HepG2 (cell line): ENCODE measurements around the gene GSPT1. TPM values are rescaled to one million over a fixed set of nuclear protein-coding genes. Genes with fewer than 3 reads are reported as not detected.

Experiments
- AGO2 ChIP-seq: fragments of 200-400 bp; formaldehyde crosslinking; optimal IDR thresholded peaks from 2 replicates; pipeline ENCODE3; 2017; ENCODE audit warnings: mild to moderate bottlenecking, low read depth, low read length, moderate library complexity
- MBD4 ChIP-seq: IDR thresholded peaks from 2 replicates; pipeline ENCODE4 v1.6.1; 2012; ENCODE audit warnings: low read length, inconsistent platforms, borderline replicate concordance
- NFKB2 ChIP-seq: sonication (generic); formaldehyde crosslinking; IDR thresholded peaks from 2 replicates; pipeline ENCODE4 v1.4.0; 2020; ENCODE audit warnings: missing genetic modification reagents, borderline replicate concordance
- PITX1 ChIP-seq: sonication (generic); formaldehyde crosslinking; IDR thresholded peaks from 2 replicates; pipeline ENCODE4 v1.5.1; 2020; ENCODE audit warnings: mild to moderate bottlenecking, missing genetic modification reagents
- SMAD1 ChIP-seq: sonication (generic); formaldehyde crosslinking; IDR thresholded peaks from 2 replicates; pipeline ENCODE4 v1.4.0; 2020; ENCODE audit warnings: missing genetic modification reagents, low read depth, mild to moderate bottlenecking, borderline replicate concordance
- SMAD3 ChIP-seq: sonication (generic); formaldehyde crosslinking; IDR thresholded peaks from 2 replicates; pipeline ENCODE4 v1.4.0; 2020; ENCODE audit warnings: missing genetic modification reagents
- ZNF10 ChIP-seq: sonication (generic); formaldehyde crosslinking; IDR thresholded peaks from 2 replicates; pipeline ENCODE4 v1.4.0; 2020; ENCODE audit warnings: mild to moderate bottlenecking, low read depth, missing genetic modification reagents, borderline replicate concordance
- ZNF205 ChIP-seq: IDR thresholded peaks from 2 replicates; pipeline ENCODE4 v1.6.1; 2018; ENCODE audit warnings: missing biosample characterization, missing genetic modification reagents
- ZNF598 ChIP-seq: sonication (generic); formaldehyde crosslinking; IDR thresholded peaks from 2 replicates; pipeline ENCODE4 v1.5.1; 2020; ENCODE audit warnings: mild to moderate bottlenecking, missing genetic modification reagents, borderline replicate concordance
- ZNF720 ChIP-seq: sonication (generic); formaldehyde crosslinking; IDR thresholded peaks from 2 replicates; pipeline ENCODE4 v1.4.0; 2020; ENCODE audit warnings: missing genetic modification reagents
- polyA plus RNA-seq, 8 experiments: library from polyadenylated mRNA; depleted of rRNA in 3 of 8; stranded (reverse) in 7 of 8; unstranded in 1 of 8; fragments of >200 nt; fragmentation: Illumina TruSeq in 4 of 8; extraction: Trizol in 4 of 8; gene quantifications; 2 replicates each; pipeline versions ENCODE4 v1.2.1 to v1.2.3, GENCODE V29; 2011 to 2016; ENCODE audit warnings: low read depth in 4 of 8, missing spikeins in 1 of 8, mixed read lengths in 1 of 8; ENCODE audit not compliant: insufficient read depth in 1 of 8
- total RNA-seq, 5 experiments: library from RNA; depleted of rRNA; stranded (reverse); fragments of >200 nt; fragmentation: Illumina TruSeq; extraction: Trizol; gene quantifications; 2 replicates each; pipeline ENCODE4 v1.2.3, GENCODE V29; 2016; ENCODE audit warnings: low read depth in 1 of 5
- TF ChIP-seq, protein P1 (sequence below): sonication (generic); formaldehyde crosslinking; IDR thresholded peaks from 2 replicates; pipeline ENCODE4 v1.4.0; 2020; ENCODE audit warnings: missing genetic modification reagents
- TF ChIP-seq, protein P2 (sequence below): sonication (generic); formaldehyde crosslinking; IDR thresholded peaks from 2 replicates; pipeline ENCODE4 v1.8.1; 2022; ENCODE audit warnings: low read depth, mild to moderate bottlenecking, missing genetic modification reagents
- TF ChIP-seq, protein P3 (sequence below): sonication (generic); formaldehyde crosslinking; IDR thresholded peaks from 2 replicates; pipeline ENCODE4 v1.5.1; 2020; ENCODE audit warnings: missing genetic modification reagents, mild to moderate bottlenecking, borderline replicate concordance
- TF ChIP-seq, protein P4 (sequence below): sonication (generic); formaldehyde crosslinking; IDR thresholded peaks from 2 replicates; pipeline ENCODE4 v1.8.1; 2023; ENCODE audit warnings: mild to moderate bottlenecking, missing genetic modification reagents
- TF ChIP-seq, protein P5 (sequence below): sonication (generic); formaldehyde crosslinking; IDR thresholded peaks from 2 replicates; pipeline ENCODE4 v1.4.0; 2020; ENCODE audit warnings: missing genetic modification reagents
- TF ChIP-seq, protein P6 (sequence below): IDR thresholded peaks from 2 replicates; pipeline ENCODE4 v1.6.1; 2018; ENCODE audit warnings: missing genetic modification reagents
- TF ChIP-seq, protein P7 (sequence below): sonication (generic); formaldehyde crosslinking; IDR thresholded peaks from 2 replicates; pipeline ENCODE4 v1.4.0; 2020; ENCODE audit warnings: low read depth, mild to moderate bottlenecking, missing genetic modification reagents
- TF ChIP-seq, protein P8 (sequence below): sonication (generic); IDR thresholded peaks from 2 replicates; pipeline ENCODE4 v1.6.1; 2016; ENCODE audit warnings: low read depth, borderline replicate concordance

Gene GSPT1
- total and polyA plus RNA-seq, 2 of the 13 experiments (the other 11 are each of a cell fraction or from before 2014, with no cell fraction given): 120 to 316 TPM

DNA sequence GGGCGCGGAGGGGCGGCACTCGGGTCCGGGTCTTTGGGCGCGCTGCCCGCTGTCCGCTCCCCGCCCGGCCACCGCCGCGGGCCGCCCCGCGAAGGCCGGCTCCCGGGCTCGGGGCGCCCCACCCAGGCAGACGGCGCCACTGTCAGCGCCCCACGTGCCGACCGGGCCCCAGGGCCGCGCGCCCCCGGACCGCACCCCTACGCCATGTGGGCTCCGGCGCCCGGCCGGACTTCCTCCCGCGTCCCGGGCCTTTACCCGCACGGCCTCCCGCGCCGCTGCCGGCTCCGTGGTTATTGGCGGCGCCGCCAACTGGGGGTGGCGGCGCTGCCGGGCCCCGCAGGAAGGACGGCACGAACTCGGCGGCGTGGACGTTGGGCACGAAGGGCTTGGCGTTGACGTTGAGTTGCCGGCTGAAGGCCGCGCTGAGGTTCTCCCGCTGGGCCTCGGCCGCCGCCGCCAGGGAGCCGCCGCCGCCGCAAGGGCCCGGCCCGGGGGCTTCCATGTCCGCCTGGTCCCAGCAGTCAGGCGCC, 577 bp downstream of the GSPT1 start (continued):
- TF ChIP-seq, protein P1, sequence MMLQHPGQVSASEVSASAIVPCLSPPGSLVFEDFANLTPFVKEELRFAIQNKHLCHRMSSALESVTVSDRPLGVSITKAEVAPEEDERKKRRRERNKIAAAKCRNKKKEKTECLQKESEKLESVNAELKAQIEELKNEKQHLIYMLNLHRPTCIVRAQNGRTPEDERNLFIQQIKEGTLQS (CRISPR knock-in tag): no peak
- TF ChIP-seq ZNF205 (CRISPR knock-in tag) (no peak), PITX1 (CRISPR knock-in tag) (peak; percentile 9; the same call in 1 of the 2 replicates), NFKB2 (CRISPR knock-in tag) (peak; percentile 16; the same call in 1 of the 2 replicates), ZNF720 (no peak), ZNF598 (CRISPR knock-in tag) (0 out of 2 replicates have a peak, but pooled peaks have one; percentile 10), AGO2 (peak; percentile 47), SMAD3 (CRISPR knock-in tag) (no peak), MBD4 (no peak), SMAD1 (CRISPR knock-in tag) (no peak), ZNF10 (no peak)
- TF ChIP-seq, protein P2, sequence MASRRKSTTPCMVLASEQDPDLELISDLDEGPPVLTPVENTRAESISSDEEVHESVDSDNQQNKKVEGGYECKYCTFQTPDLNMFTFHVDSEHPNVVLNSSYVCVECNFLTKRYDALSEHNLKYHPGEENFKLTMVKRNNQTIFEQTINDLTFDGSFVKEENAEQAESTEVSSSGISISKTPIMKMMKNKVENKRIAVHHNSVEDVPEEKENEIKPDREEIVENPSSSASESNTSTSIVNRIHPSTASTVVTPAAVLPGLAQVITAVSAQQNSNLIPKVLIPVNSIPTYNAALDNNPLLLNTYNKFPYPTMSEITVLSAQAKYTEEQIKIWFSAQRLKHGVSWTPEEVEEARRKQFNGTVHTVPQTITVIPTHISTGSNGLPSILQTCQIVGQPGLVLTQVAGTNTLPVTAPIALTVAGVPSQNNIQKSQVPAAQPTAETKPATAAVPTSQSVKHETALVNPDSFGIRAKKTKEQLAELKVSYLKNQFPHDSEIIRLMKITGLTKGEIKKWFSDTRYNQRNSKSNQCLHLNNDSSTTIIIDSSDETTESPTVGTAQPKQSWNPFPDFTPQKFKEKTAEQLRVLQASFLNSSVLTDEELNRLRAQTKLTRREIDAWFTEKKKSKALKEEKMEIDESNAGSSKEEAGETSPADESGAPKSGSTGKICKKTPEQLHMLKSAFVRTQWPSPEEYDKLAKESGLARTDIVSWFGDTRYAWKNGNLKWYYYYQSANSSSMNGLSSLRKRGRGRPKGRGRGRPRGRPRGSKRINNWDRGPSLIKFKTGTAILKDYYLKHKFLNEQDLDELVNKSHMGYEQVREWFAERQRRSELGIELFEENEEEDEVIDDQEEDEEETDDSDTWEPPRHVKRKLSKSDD (CRISPR knock-in tag): no peak
- TF ChIP-seq, protein P3, sequence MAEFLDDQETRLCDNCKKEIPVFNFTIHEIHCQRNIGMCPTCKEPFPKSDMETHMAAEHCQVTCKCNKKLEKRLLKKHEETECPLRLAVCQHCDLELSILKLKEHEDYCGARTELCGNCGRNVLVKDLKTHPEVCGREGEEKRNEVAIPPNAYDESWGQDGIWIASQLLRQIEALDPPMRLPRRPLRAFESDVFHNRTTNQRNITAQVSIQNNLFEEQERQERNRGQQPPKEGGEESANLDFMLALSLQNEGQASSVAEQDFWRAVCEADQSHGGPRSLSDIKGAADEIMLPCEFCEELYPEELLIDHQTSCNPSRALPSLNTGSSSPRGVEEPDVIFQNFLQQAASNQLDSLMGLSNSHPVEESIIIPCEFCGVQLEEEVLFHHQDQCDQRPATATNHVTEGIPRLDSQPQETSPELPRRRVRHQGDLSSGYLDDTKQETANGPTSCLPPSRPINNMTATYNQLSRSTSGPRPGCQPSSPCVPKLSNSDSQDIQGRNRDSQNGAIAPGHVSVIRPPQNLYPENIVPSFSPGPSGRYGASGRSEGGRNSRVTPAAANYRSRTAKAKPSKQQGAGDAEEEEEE (CRISPR knock-in tag): no peak
- TF ChIP-seq, protein P4, sequence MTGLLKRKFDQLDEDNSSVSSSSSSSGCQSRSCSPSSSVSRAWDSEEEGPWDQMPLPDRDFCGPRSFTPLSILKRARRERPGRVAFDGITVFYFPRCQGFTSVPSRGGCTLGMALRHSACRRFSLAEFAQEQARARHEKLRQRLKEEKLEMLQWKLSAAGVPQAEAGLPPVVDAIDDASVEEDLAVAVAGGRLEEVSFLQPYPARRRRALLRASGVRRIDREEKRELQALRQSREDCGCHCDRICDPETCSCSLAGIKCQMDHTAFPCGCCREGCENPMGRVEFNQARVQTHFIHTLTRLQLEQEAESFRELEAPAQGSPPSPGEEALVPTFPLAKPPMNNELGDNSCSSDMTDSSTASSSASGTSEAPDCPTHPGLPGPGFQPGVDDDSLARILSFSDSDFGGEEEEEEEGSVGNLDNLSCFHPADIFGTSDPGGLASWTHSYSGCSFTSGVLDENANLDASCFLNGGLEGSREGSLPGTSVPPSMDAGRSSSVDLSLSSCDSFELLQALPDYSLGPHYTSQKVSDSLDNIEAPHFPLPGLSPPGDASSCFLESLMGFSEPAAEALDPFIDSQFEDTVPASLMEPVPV: no peak
- TF ChIP-seq, protein P5, sequence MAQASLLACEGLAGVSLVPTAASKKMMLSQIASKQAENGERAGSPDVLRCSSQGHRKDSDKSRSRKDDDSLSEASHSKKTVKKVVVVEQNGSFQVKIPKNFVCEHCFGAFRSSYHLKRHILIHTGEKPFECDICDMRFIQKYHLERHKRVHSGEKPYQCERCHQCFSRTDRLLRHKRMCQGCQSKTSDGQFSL (CRISPR knock-in tag): no peak; the same call in 1 of the 2 replicates
- TF ChIP-seq, protein P6, sequence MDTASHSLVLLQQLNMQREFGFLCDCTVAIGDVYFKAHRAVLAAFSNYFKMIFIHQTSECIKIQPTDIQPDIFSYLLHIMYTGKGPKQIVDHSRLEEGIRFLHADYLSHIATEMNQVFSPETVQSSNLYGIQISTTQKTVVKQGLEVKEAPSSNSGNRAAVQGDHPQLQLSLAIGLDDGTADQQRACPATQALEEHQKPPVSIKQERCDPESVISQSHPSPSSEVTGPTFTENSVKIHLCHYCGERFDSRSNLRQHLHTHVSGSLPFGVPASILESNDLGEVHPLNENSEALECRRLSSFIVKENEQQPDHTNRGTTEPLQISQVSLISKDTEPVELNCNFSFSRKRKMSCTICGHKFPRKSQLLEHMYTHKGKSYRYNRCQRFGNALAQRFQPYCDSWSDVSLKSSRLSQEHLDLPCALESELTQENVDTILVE (CRISPR knock-in tag): no peak
- TF ChIP-seq, protein P7, sequence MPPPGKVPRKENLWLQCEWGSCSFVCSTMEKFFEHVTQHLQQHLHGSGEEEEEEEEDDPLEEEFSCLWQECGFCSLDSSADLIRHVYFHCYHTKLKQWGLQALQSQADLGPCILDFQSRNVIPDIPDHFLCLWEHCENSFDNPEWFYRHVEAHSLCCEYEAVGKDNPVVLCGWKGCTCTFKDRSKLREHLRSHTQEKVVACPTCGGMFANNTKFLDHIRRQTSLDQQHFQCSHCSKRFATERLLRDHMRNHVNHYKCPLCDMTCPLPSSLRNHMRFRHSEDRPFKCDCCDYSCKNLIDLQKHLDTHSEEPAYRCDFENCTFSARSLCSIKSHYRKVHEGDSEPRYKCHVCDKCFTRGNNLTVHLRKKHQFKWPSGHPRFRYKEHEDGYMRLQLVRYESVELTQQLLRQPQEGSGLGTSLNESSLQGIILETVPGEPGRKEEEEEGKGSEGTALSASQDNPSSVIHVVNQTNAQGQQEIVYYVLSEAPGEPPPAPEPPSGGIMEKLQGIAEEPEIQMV (CRISPR knock-in tag): 0 out of 2 replicates have a peak, but pooled peaks have one; percentile 37
- TF ChIP-seq, protein P8, sequence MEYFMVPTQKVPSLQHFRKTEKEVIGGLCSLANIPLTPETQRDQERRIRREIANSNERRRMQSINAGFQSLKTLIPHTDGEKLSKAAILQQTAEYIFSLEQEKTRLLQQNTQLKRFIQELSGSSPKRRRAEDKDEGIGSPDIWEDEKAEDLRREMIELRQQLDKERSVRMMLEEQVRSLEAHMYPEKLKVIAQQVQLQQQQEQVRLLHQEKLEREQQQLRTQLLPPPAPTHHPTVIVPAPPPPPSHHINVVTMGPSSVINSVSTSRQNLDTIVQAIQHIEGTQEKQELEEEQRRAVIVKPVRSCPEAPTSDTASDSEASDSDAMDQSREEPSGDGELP: no peak
